A549 (cell line): ENCODE measurements around the gene VMO1. TPM values are rescaled to one million over a fixed set of nuclear protein-coding genes. Genes with fewer than 3 reads are reported as not detected.

Experiments
- ATAC-seq, 2 experiments: fragments of 200-7000 bp in 1 of 2; fragments of >200 bp in 1 of 2; cut with Nextera tagmentation in 1 of 2; cut with Tn5 transposase in 1 of 2; 3 replicates each; pipeline versions ENCODE4 v1.8.0 to v1.9.1; 2018 to 2020; ENCODE audit warnings: mild to moderate bottlenecking in 1 of 2, moderate library complexity in 1 of 2
- CTCF ChIA-PET: fragments of 300-600 bp; sonication (Branson Sonifier 250); formaldehyde crosslinking; extraction: SDS; loops from one replicate; lab custom pipeline; 2021; ENCODE audit warnings: antibody characterized with exemption, inconsistent platforms; lab: Yijun Ruan, JAX
- POLR2A ChIA-PET: fragments of 350-600 bp; formaldehyde crosslinking; extraction: SDS; loops from one replicate; lab custom pipeline; 2021; ENCODE audit warnings: antibody characterized with exemption, inconsistent platforms; lab: Yijun Ruan, JAX
- DNase-seq, 2 experiments: peaks; one replicate each; pipeline versions ENCODE4 v3.0.0 to v3.0.0-alpha.2; 2011 to 2016; ENCODE audit warnings: low read depth in 1 of 2, low spot score in 1 of 2
- FAIRE-seq: peaks from 2 replicates; lab custom pipeline; 2011; peaks lifted over from hg19 to GRCh38; lab: Jason Lieb, UNC
- H3K27ac ChIP-seq, 2 experiments: fragments of >200 bp; sonication (Bioruptor Twin); formaldehyde crosslinking; 3 replicates each; pipeline ENCODE4 v1.5.1; 2016 to 2017
- H3K4me1 ChIP-seq: fragments of >200 bp; sonication (Bioruptor Twin); formaldehyde crosslinking; 3 replicates; pipeline ENCODE4 v1.6.1; 2016
- H3K4me2 ChIP-seq: fragments of >200 bp; sonication (Bioruptor Twin); formaldehyde crosslinking; 3 replicates; pipeline ENCODE4 v1.6.1; 2016
- H3K4me3 ChIP-seq: fragments of >200 bp; sonication (Bioruptor Twin); formaldehyde crosslinking; 3 replicates; pipeline ENCODE4 v1.5.1; 2016
- H3K9me3 ChIP-seq: fragments of >200 bp; sonication (Bioruptor Twin); formaldehyde crosslinking; 3 replicates; pipeline ENCODE4 v1.6.1; 2016
- ATOH8 ChIP-seq: fragments of 250-450 bp; sonication (Bioruptor Pico); IDR thresholded peaks from 2 replicates; pipeline ENCODE4 v1.5.0; 2020; ENCODE audit warnings: low read depth, mild to moderate bottlenecking, moderate library complexity
- CBX8 ChIP-seq: fragments of 200-600 bp; sonication (generic); IDR thresholded peaks from 2 replicates; pipeline ENCODE4 v1.6.1; 2016
- CTCF ChIP-seq: fragments of >200 bp; sonication (Bioruptor Twin); formaldehyde crosslinking; IDR thresholded peaks from 3 replicates; pipeline ENCODE4 v1.5.1; 2016
- E2F6 ChIP-seq: IDR thresholded peaks from 2 replicates; pipeline ENCODE4 v1.6.1; 2012; ENCODE audit warnings: low read depth, borderline replicate concordance
- EP300 ChIP-seq, 2 experiments: fragments of >200 bp; sonication (Bioruptor Twin); formaldehyde crosslinking; IDR thresholded peaks; 2 replicates in 1 of 2; 3 replicates in 1 of 2; pipeline ENCODE4 v1.6.1; 2016 to 2017
- FOSB ChIP-seq: fragments of 250-450 bp; sonication (Bioruptor Pico); IDR thresholded peaks from 2 replicates; pipeline ENCODE4 v1.5.0; 2020; ENCODE audit warnings: mild to moderate bottlenecking, moderate library complexity
- FOXS1 ChIP-seq: fragments of 250-450 bp; sonication (Bioruptor Pico); IDR thresholded peaks from 2 replicates; pipeline ENCODE4 v1.5.0; 2020; ENCODE audit warnings: mild to moderate bottlenecking, moderate library complexity
- HOXB13 ChIP-seq: fragments of 250-450 bp; sonication (Bioruptor Pico); IDR thresholded peaks from 2 replicates; pipeline ENCODE4 v1.5.0; 2020; ENCODE audit warnings: low read depth, mild to moderate bottlenecking, moderate library complexity
- HOXB5 ChIP-seq: fragments of 250-450 bp; sonication (Bioruptor Pico); IDR thresholded peaks from 2 replicates; pipeline ENCODE4 v1.5.0; 2020; ENCODE audit warnings: mild to moderate bottlenecking, moderate library complexity
- MAX ChIP-seq: IDR thresholded peaks from 2 replicates; pipeline ENCODE4 v1.6.1; 2012
- MAZ ChIP-seq: fragments of 150-350 bp; IDR thresholded peaks from 2 replicates; pipeline ENCODE4 v1.6.1; 2014; ENCODE audit warnings: antibody characterized with exemption, low read depth, low read length, borderline replicate concordance
- MYC ChIP-seq: IDR thresholded peaks from 2 replicates; pipeline ENCODE4 v1.6.1; 2012; ENCODE audit warnings: mild to moderate bottlenecking, inconsistent platforms, low read length, improper control_type of control experiment, borderline replicate concordance
- NFE2L2 ChIP-seq: fragments of 150-350 bp; conservative IDR thresholded peaks from 2 replicates; pipeline ENCODE4 v1.6.1; 2014; ENCODE audit warnings: low read length
- POLR2A ChIP-seq: IDR thresholded peaks from 2 replicates; pipeline ENCODE4 v1.6.1; 2012; ENCODE audit warnings: mild to moderate bottlenecking, low read length
- POLR2AphosphoS2 ChIP-seq: conservative IDR thresholded peaks from 2 replicates; pipeline ENCODE4 v1.6.1; 2012; ENCODE audit warnings: low read length, improper control_type of control experiment, inconsistent platforms
- RFX5 ChIP-seq: fragments of 450-650 bp; IDR thresholded peaks from 2 replicates; pipeline ENCODE4 v1.7.1; 2014; ENCODE audit warnings: antibody characterized with exemption, mild to moderate bottlenecking, moderate library complexity
- SMC3 ChIP-seq: fragments of >200 bp; sonication (Bioruptor Twin); formaldehyde crosslinking; IDR thresholded peaks from 3 replicates; pipeline ENCODE4 v1.6.1; 2018; ENCODE audit warnings: inconsistent platforms
- ZC3H11A ChIP-seq: fragments of 450-650 bp; IDR thresholded peaks from 2 replicates; pipeline ENCODE4 v1.6.1; 2014; ENCODE audit warnings: antibody characterized with exemption, mild to moderate bottlenecking
- ZSCAN20 ChIP-seq: fragments of 250-450 bp; sonication (Bioruptor Pico); IDR thresholded peaks from 2 replicates; pipeline ENCODE4 v1.8.0; 2022; ENCODE audit warnings: mild to moderate bottlenecking, moderate library complexity
- WGBS: methylation state at CpG from one replicate; pipeline ENCODE4 v1.1.6; 2017; ENCODE audit errors: missing lambda C conversion rate; 5-methylcytosine and 5-hydroxymethylcytosine counted together
- polyA plus RNA-seq, 4 experiments: library from polyadenylated mRNA; depleted of rRNA in 3 of 4; stranded (reverse); fragments of >200 nt; fragmentation: RNase III in 1 of 4; extraction: RNeasy Plus Mini Kit Qiagen cat#74134 plus additional on column Dnase treatment in 1 of 4; gene quantifications; 2 replicates in 3 of 4; 3 replicates in 1 of 4; pipeline ENCODE4 v1.2.3, GENCODE V29; 2011 to 2017

VMO1 gene
- polyA plus RNA-seq, 2 of the 4 experiments (the other 2 are of a cell fraction): 0.58 to 0.81 TPM

GRCh38 chr17:4789701-4789950 is 3.5 kb upstream of the VMO1 start:
- TF ChIP-seq FOSB (CRISPR knock-in tag) (no peak), E2F6 (0 out of 2 replicates have a peak, but pooled peaks have one; percentile 19)
- peak overlapping the region; percentile 62 for H3K4me3 ChIP-seq
- peak overlapping the region; percentile 91 to 98 for H3K27ac ChIP-seq
- ATAC-seq: no peak
- H3K4me1 ChIP-seq: peaks cover 27% of the 10 kb centered on the region
- 4% methylated on average over 5 of the region's 25 CpGs for WGBS
- peak overlapping the region; percentile 97 for H3K4me2 ChIP-seq
- DNase-seq: no peak
- CTCF ChIA-PET: interaction anchor here (0.5 to 9.4 kb wide), 52 partner anchors 10 to 369 kb away, joined by 3 to 271 read pairs (median 8); partner anchors contain the start of genes ARRB2, C17orf114, CHRNE and CXCL16
- FAIRE-seq: no peak
- POLR2A ChIA-PET: interaction anchor here (0.6 to 2.3 kb wide), 22 partner anchors 10 to 178 kb away, joined by 3 to 25 read pairs (median 6); partner anchors contain the start of genes ARRB2, CXCL16, MED11 and MINK1
- no peaks in the 10 kb centered on the region for H3K9me3 ChIP-seq

- WGBS: 63% methylated on average over 62 of the region's 62 CpGs
- POLR2A ChIA-PET: interaction anchor here (0.6 to 2.3 kb wide), 22 partner anchors 9 to 178 kb away, joined by 3 to 25 read pairs (median 6); partner anchors contain the start of genes ARRB2, CXCL16, MED11 and MINK1
- no peak for TF ChIP-seq EP300 (IDR thresholded peaks at IDR 0.05)
- no peak for TF ChIP-seq CBX8
- TF ChIP-seq ATOH8: no peak
- no peak for TF ChIP-seq MAZ
- no peak for TF ChIP-seq ZC3H11A
- TF ChIP-seq FOXS1: no peak
- TF ChIP-seq MYC: no peak
- no peak for TF ChIP-seq HOXB5 (CRISPR knock-in tag)
- TF ChIP-seq MAX: no peak
- TF ChIP-seq SMC3: no peak
- no peak for TF ChIP-seq HOXB13 (CRISPR knock-in tag)
- no peak for TF ChIP-seq POLR2A
- no peak for TF ChIP-seq ZSCAN20 (CRISPR knock-in tag)
- no peak for TF ChIP-seq POLR2AphosphoS2
- no peak for TF ChIP-seq CTCF
- no peak for TF ChIP-seq RFX5
- TF ChIP-seq NFE2L2: no peak
- TF ChIP-seq, all 56 proteins: peak for 0
- ATAC-seq (no peak; a peak in 3 of 6 replicates), DNase-seq (no peak), FAIRE-seq (no peak)
- H3K4me1 ChIP-seq: peaks cover 27% of the 10 kb centered on the region
- H3K4me2 ChIP-seq: peak within 1 kb of the TSS; percentile 97
- H3K9me3 ChIP-seq: no peaks in the 10 kb centered on the region
- peak within 1 kb of the TSS; percentile 62 for H3K4me3 ChIP-seq
- peak within 1 kb of the TSS; percentile 91 to 98 for H3K27ac ChIP-seq
- CTCF ChIA-PET: interaction anchor here (0.5 to 9.4 kb wide), 59 partner anchors 11 to 368 kb away, joined by 3 to 271 read pairs (median 7); partner anchors contain the start of genes ARRB2, C17orf107, C17orf114 and CHRNE
Measured at GRCh38 chr17:4788807-4789700, 2.9 kb upstream of the VMO1 start, which contains the start of gene GLTPD2. Gene GLTPD2, plus strand, starts transcription at chr17:4788964. Its CDS starts 48 bp downstream, at chr17:4789012.
